HEK293 (cell line): Measurements from ENCODE around the gene GATC.

Experiments
- CTCF ChIA-PET: fragments of 350-600 bp; formaldehyde crosslinking; extraction: SDS; loops from one replicate; lab custom pipeline; 2021; ENCODE audit warnings: antibody characterized with exemption; lab: Yijun Ruan, JAX
- POLR2A ChIA-PET: fragments of 300-600 bp; formaldehyde crosslinking; extraction: SDS; loops from one replicate; lab custom pipeline; 2020; ENCODE audit warnings: antibody characterized with exemption, inconsistent platforms; lab: Yijun Ruan, JAX
- H3K27ac ChIP-seq: fragments of 200-500 bp; sonication (Bioruptor generic); 2 replicates; pipeline ENCODE4 v1.5.1; 2014; ENCODE audit warnings: low read depth, low read length, control low read depth, inconsistent platforms; ENCODE audit errors: extremely low read depth
- H3K36me3 ChIP-seq, 2 experiments: fragments of 200-500 bp in 1 of 2; sonication (Bioruptor generic) in 1 of 2; 1 replicate in 1 of 2; 2 replicates in 1 of 2; pipeline ENCODE4 v1.5.1; 2014 to 2017; ENCODE audit warnings: inconsistent platforms in 2 of 2, low read length in 2 of 2; ENCODE audit not compliant: control insufficient read depth in 2 of 2, insufficient read depth in 1 of 2
- H3K4me1 ChIP-seq: fragments of 200-500 bp; sonication (Bioruptor generic); 2 replicates; pipeline ENCODE4 v1.5.1; 2014; ENCODE audit warnings: mild to moderate bottlenecking, low read length, inconsistent platforms; ENCODE audit not compliant: control insufficient read depth, insufficient read depth
- H3K4me3 ChIP-seq: 2 replicates; pipeline ENCODE4 v1.5.1; 2011; ENCODE audit warnings: low read depth, mild to moderate bottlenecking, control low read depth, low read length, moderate library complexity
- H3K9me3 ChIP-seq: fragments of 200-500 bp; sonication (Bioruptor generic); 2 replicates; pipeline ENCODE4 v1.5.1; 2014; ENCODE audit warnings: low read depth, low read length, inconsistent platforms; ENCODE audit not compliant: control insufficient read depth, insufficient read depth
- GLIS1 ChIP-seq: fragments of 450-650 bp; formaldehyde crosslinking; IDR thresholded peaks from 2 replicates; pipeline ENCODE4 v1.5.1; 2016; ENCODE audit warnings: missing biosample characterization, missing genetic modification characterization
- SCRT2 ChIP-seq: fragments of 450-650 bp; formaldehyde crosslinking; IDR thresholded peaks from 2 replicates; pipeline ENCODE4 v1.5.1; 2016; ENCODE audit warnings: missing biosample characterization, missing genetic modification characterization
- SETDB1 ChIP-seq: IDR thresholded peaks from one replicate; pipeline ENCODE4 v1.6.1; 2017; ENCODE audit warnings: mild to moderate bottlenecking, low read length, moderate library complexity, mixed read lengths; ENCODE audit not compliant: insufficient read length
- SP7 ChIP-seq: fragments of 450-650 bp; formaldehyde crosslinking; IDR thresholded peaks from 2 replicates; pipeline ENCODE4 v1.5.1; 2016; ENCODE audit warnings: missing biosample characterization, missing genetic modification characterization
- TSHZ1 ChIP-seq: fragments of 450-650 bp; formaldehyde crosslinking; IDR thresholded peaks from 2 replicates; pipeline ENCODE4 v1.5.1; 2016; ENCODE audit warnings: missing biosample characterization, missing genetic modification characterization, borderline replicate concordance
- ZBTB1 ChIP-seq: fragments of 450-650 bp; formaldehyde crosslinking; IDR thresholded peaks from 2 replicates; pipeline ENCODE4 v1.5.1; 2016; ENCODE audit warnings: missing biosample characterization, missing genetic modification characterization
- ZBTB20 ChIP-seq: fragments of 450-650 bp; formaldehyde crosslinking; IDR thresholded peaks from 2 replicates; pipeline ENCODE4 v1.5.1; 2016; ENCODE audit warnings: missing biosample characterization, missing genetic modification characterization
- ZBTB48 ChIP-seq: fragments of 450-650 bp; formaldehyde crosslinking; IDR thresholded peaks from 2 replicates; pipeline ENCODE4 v1.5.1; 2016; ENCODE audit warnings: missing biosample characterization, missing genetic modification characterization
- ZBTB7A ChIP-seq: fragments of 450-650 bp; formaldehyde crosslinking; IDR thresholded peaks from 2 replicates; pipeline ENCODE4 v1.5.1; 2016; ENCODE audit warnings: low read depth, missing biosample characterization, missing genetic modification characterization
- ZBTB8A ChIP-seq: fragments of 450-650 bp; formaldehyde crosslinking; IDR thresholded peaks from 2 replicates; pipeline ENCODE4 v1.5.1; 2016; ENCODE audit warnings: missing biosample characterization, missing genetic modification characterization
- ZFHX2 ChIP-seq: fragments of 450-650 bp; formaldehyde crosslinking; conservative IDR thresholded peaks from 2 replicates; pipeline ENCODE4 v1.5.1; 2016; ENCODE audit warnings: missing biosample characterization, missing genetic modification characterization
- ZFP41 ChIP-seq: fragments of 450-650 bp; formaldehyde crosslinking; IDR thresholded peaks from 2 replicates; pipeline ENCODE4 v1.5.1; 2016; ENCODE audit warnings: missing biosample characterization, missing genetic modification characterization, borderline replicate concordance
- ZIC2 ChIP-seq: fragments of 450-650 bp; formaldehyde crosslinking; IDR thresholded peaks from 2 replicates; pipeline ENCODE4 v1.5.1; 2016; ENCODE audit warnings: missing biosample characterization, missing genetic modification characterization
- ZNF2 ChIP-seq: fragments of 450-650 bp; formaldehyde crosslinking; IDR thresholded peaks from 2 replicates; pipeline ENCODE4 v1.5.1; 2016; ENCODE audit warnings: missing biosample characterization, missing genetic modification characterization
- ZNF221 ChIP-seq: fragments of 450-650 bp; formaldehyde crosslinking; IDR thresholded peaks from 2 replicates; pipeline ENCODE4 v1.5.1; 2017; ENCODE audit warnings: missing biosample characterization, missing genetic modification characterization, borderline replicate concordance
- ZNF354C ChIP-seq: fragments of 450-650 bp; formaldehyde crosslinking; IDR thresholded peaks from 2 replicates; pipeline ENCODE4 v1.5.1; 2016; ENCODE audit warnings: missing biosample characterization, missing genetic modification characterization, low read depth, borderline replicate concordance
- ZNF473 ChIP-seq: fragments of 450-650 bp; formaldehyde crosslinking; IDR thresholded peaks from 2 replicates; pipeline ENCODE4 v1.5.1; 2017; ENCODE audit warnings: missing biosample characterization, missing genetic modification characterization
- ZNF48 ChIP-seq: fragments of 450-650 bp; formaldehyde crosslinking; IDR thresholded peaks from 2 replicates; pipeline ENCODE4 v1.5.1; 2016; ENCODE audit warnings: missing biosample characterization, missing genetic modification characterization
- ZNF560 ChIP-seq: fragments of 450-650 bp; formaldehyde crosslinking; IDR thresholded peaks from 2 replicates; pipeline ENCODE4 v1.5.1; 2017; ENCODE audit warnings: missing biosample characterization, missing genetic modification characterization, borderline replicate concordance
- ZNF654 ChIP-seq: fragments of 450-650 bp; formaldehyde crosslinking; IDR thresholded peaks from 2 replicates; pipeline ENCODE4 v1.5.1; 2016; ENCODE audit warnings: low read depth, missing biosample characterization, missing genetic modification characterization
- TF ChIP-seq, protein P1 (sequence below): fragments of 450-650 bp; formaldehyde crosslinking; IDR thresholded peaks from 2 replicates; pipeline ENCODE4 v1.5.1; 2016; ENCODE audit warnings: missing biosample characterization, missing genetic modification characterization, borderline replicate concordance
- TF ChIP-seq, protein P2 (sequence below): fragments of 450-650 bp; formaldehyde crosslinking; IDR thresholded peaks from 2 replicates; pipeline ENCODE4 v1.5.1; 2016; ENCODE audit warnings: missing biosample characterization, missing genetic modification characterization
- TF ChIP-seq, protein P3 (sequence below): fragments of 450-650 bp; formaldehyde crosslinking; IDR thresholded peaks from 2 replicates; pipeline ENCODE4 v1.5.1; 2016; ENCODE audit warnings: missing biosample characterization, missing genetic modification characterization

Gene GATC

GRCh38 chr12:120402217-120402616 lies 44.0 kb upstream of the GATC start (continued):
- TF ChIP-seq, protein P1, sequence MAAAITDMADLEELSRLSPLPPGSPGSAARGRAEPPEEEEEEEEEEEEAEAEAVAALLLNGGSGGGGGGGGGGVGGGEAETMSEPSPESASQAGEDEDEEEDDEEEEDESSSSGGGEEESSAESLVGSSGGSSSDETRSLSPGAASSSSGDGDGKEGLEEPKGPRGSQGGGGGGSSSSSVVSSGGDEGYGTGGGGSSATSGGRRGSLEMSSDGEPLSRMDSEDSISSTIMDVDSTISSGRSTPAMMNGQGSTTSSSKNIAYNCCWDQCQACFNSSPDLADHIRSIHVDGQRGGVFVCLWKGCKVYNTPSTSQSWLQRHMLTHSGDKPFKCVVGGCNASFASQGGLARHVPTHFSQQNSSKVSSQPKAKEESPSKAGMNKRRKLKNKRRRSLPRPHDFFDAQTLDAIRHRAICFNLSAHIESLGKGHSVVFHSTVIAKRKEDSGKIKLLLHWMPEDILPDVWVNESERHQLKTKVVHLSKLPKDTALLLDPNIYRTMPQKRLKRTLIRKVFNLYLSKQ (tag by site-specific recombination), result no peak
- TF ChIP-seq ZIC2 (tag by site-specific recombination), result peak; percentile 44; the same call in 1 of the 2 replicates
- no peak for TF ChIP-seq ZNF221 (tag by site-specific recombination)
- no peak for TF ChIP-seq ZNF48 (tag by site-specific recombination)
- TF ChIP-seq ZBTB20 (tag by site-specific recombination), result peak; percentile 55
- 0 out of 2 replicates have a peak, but pooled peaks have one; percentile 21 for TF ChIP-seq SP7 (tag by site-specific recombination)
- no peak for TF ChIP-seq ZBTB1
- no peak for TF ChIP-seq ZNF560 (tag by site-specific recombination)

DNA sequence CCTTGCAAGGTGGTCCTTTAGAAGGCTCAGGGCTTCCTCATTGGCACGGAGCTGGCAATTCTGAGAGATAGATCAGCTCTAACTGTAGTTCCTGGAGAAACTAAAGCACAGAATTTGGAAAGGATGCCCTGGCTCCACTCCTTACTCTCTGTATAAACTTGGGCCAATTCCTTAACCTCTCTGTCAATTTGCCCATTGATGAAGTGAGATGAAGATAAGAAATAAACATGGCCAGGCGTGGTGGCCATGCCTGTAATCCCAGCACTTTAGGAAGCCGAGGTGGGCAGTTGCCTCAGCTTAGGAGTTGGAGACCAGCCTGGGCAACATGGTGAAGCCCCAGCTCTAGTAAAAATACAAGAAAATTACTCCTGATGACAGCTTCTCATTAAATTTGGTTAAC lies 42.4 kb upstream of the GATC start:
- ChIA-PET POLR2A (no interaction called here), CTCF (interaction anchor here (1.3 kb wide), 1 partner anchor 9 kb away, joined by 5 read pairs; no protein-coding TSS in a partner anchor)
- Histone ChIP-seq H3K27ac (no peak overlapping the region), H3K4me3 (no peak overlapping the region), H3K4me1 (peaks cover 3% of the 10 kb centered on the region; the same call in 1 of the 2 replicates), H3K9me3 (no peaks in the 10 kb centered on the region), H3K36me3 (no peaks in the 10 kb centered on the region)
- TF ChIP-seq, protein P2, sequence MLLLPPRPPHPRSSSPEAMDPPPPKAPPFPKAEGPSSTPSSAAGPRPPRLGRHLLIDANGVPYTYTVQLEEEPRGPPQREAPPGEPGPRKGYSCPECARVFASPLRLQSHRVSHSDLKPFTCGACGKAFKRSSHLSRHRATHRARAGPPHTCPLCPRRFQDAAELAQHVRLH (tag by site-specific recombination), result no peak
- TF ChIP-seq SCRT2 (no peak), ZBTB8A (no peak), SETDB1 (no peak), TSHZ1 (tag by site-specific recombination) (no peak), ZBTB7A (tag by site-specific recombination) (no peak), ZFP41 (tag by site-specific recombination) (no peak), GLIS1 (no peak), ZBTB48 (tag by site-specific recombination) (no peak), ZNF2 (no peak), ZFHX2 (tag by site-specific recombination) (no peak), ZNF354C (tag by site-specific recombination) (no peak), ZNF473 (tag by site-specific recombination) (no peak), ZNF654 (tag by site-specific recombination) (no peak)
- TF ChIP-seq, protein P1 (tag by site-specific recombination), result no peak
- TF ChIP-seq, protein P3, sequence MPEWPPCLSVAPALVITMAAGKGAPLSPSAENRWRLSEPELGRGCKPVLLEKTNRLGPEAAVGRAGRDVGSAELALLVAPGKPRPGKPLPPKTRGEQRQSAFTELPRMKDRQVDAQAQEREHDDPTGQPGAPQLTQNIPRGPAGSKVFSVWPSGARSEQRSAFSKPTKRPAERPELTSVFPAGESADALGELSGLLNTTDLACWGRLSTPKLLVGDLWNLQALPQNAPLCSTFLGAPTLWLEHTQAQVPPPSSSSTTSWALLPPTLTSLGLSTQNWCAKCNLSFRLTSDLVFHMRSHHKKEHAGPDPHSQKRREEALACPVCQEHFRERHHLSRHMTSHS (tag by site-specific recombination), result no peak
